Trophoblast cell (in vitro differentiated cells and primary cell): ENCODE data around the gene TFE3.

Experiments used
- DNase-seq, 2 donors: peaks; one replicate each; pipeline ENCODE4 v3.0.0-alpha.2; 2016
- H2AFZ ChIP-seq: 2 replicates; pipeline ENCODE4 v1.6.1; 2013; ENCODE audit warnings: low read length, moderate library complexity, mild to moderate bottlenecking; ENCODE audit not compliant: insufficient read depth, poor library complexity
- H2AK5ac ChIP-seq: 2 replicates; pipeline ENCODE4 v1.6.1; 2013; ENCODE audit warnings: mild to moderate bottlenecking, low read length
- H2BK120ac ChIP-seq: 2 replicates; pipeline ENCODE4 v1.6.1; 2013; ENCODE audit warnings: low read length, mild to moderate bottlenecking, moderate library complexity; ENCODE audit not compliant: insufficient read depth, poor library complexity
- H2BK12ac ChIP-seq: 2 replicates; pipeline ENCODE4 v1.6.1; 2013; ENCODE audit warnings: mild to moderate bottlenecking, low read length, moderate library complexity
- H2BK5ac ChIP-seq: 2 replicates; pipeline ENCODE4 v1.6.1; 2013; ENCODE audit warnings: low read length, low read depth, moderate library complexity, mild to moderate bottlenecking; ENCODE audit not compliant: poor library complexity
- H3K14ac ChIP-seq: 2 replicates; pipeline ENCODE4 v1.6.1; 2013; ENCODE audit warnings: mild to moderate bottlenecking, low read length
- H3K18ac ChIP-seq: 2 replicates; pipeline ENCODE4 v1.6.1; 2013; ENCODE audit warnings: mild to moderate bottlenecking, low read length
- H3K23ac ChIP-seq: 2 replicates; pipeline ENCODE4 v1.6.1; 2013; ENCODE audit warnings: low read length
- H3K27ac ChIP-seq: 2 replicates; pipeline ENCODE4 v1.5.1; 2013; ENCODE audit warnings: low read depth, mild to moderate bottlenecking, inconsistent platforms, low read length, moderate library complexity
- H3K27me3 ChIP-seq: 2 replicates; pipeline ENCODE4 v1.6.1; 2013; ENCODE audit warnings: inconsistent platforms, mild to moderate bottlenecking, low read length, moderate library complexity; ENCODE audit not compliant: insufficient read depth
- H3K36me3 ChIP-seq, 2 experiments: 1 replicate in 1 of 2; 2 replicates in 1 of 2; pipeline ENCODE4 v1.6.1; 2013; ENCODE audit warnings: low read length in 2 of 2, mild to moderate bottlenecking in 2 of 2, moderate library complexity in 1 of 2; ENCODE audit not compliant: insufficient read depth in 2 of 2, control insufficient read depth in 1 of 2
- H3K4ac ChIP-seq: 2 replicates; pipeline ENCODE4 v1.6.1; 2013; ENCODE audit warnings: low read depth, mild to moderate bottlenecking, low read length, moderate library complexity
- H3K4me1 ChIP-seq, 2 experiments: 1 replicate in 1 of 2; 2 replicates in 1 of 2; pipeline ENCODE4 v1.6.1; 2013; ENCODE audit warnings: low read length in 2 of 2, mild to moderate bottlenecking in 2 of 2, moderate library complexity in 1 of 2; ENCODE audit not compliant: insufficient read depth in 2 of 2, control insufficient read depth in 1 of 2
- H3K4me2 ChIP-seq: 2 replicates; pipeline ENCODE4 v1.6.1; 2013; ENCODE audit warnings: inconsistent platforms, mild to moderate bottlenecking, low read length, moderate library complexity
- H3K4me3 ChIP-seq: 2 replicates; pipeline ENCODE4 v1.5.1; 2013; ENCODE audit warnings: mild to moderate bottlenecking, low read depth, low read length, inconsistent platforms
- H3K79me1 ChIP-seq: one replicate; pipeline ENCODE4 v1.6.1; 2013; ENCODE audit warnings: low read length
- H3K79me2 ChIP-seq: 2 replicates; pipeline ENCODE4 v1.6.1; 2013; ENCODE audit warnings: low read length, mild to moderate bottlenecking; ENCODE audit not compliant: control insufficient read depth, insufficient read depth, poor library complexity
- H3K9ac ChIP-seq: 2 replicates; pipeline ENCODE4 v1.6.1; 2013; ENCODE audit warnings: mild to moderate bottlenecking, low read length
- H3K9me3 ChIP-seq: 2 replicates; pipeline ENCODE4 v1.6.1; 2013; ENCODE audit warnings: low read depth, mild to moderate bottlenecking, control low read depth, inconsistent platforms, low read length; ENCODE audit not compliant: insufficient read depth
- H4K12ac ChIP-seq: 2 replicates; pipeline ENCODE4 v1.6.1; 2013; ENCODE audit warnings: low read depth, mild to moderate bottlenecking, low read length, moderate library complexity
- H4K8ac ChIP-seq: 2 replicates; pipeline ENCODE4 v1.6.1; 2013; ENCODE audit warnings: low read depth, mild to moderate bottlenecking, low read length, moderate library complexity
- H4K91ac ChIP-seq: one replicate; pipeline ENCODE4 v1.6.1; 2013; ENCODE audit warnings: low read depth, mild to moderate bottlenecking, low read length, moderate library complexity
- WGBS: extraction: QIAGEN DNeasy Blood & Tissue Kit; methylation state at CpG from one replicate; pipeline ENCODE4 v1.1.7; 2013; ENCODE audit warnings: missing lambda C conversion rate; ENCODE audit not compliant: insufficient read length, insufficient coverage; ENCODE audit errors: extremely low coverage; 5-methylcytosine and 5-hydroxymethylcytosine counted together

The TFE3 gene

GRCh38 chrX:49067285-49068120 is 24.3 kb upstream of the TFE3 start:
- Histone ChIP-seq H3K79me2 (no peaks in the 10 kb centered on the region), H2BK12ac (no peak overlapping the region), H3K4me2 (no peak overlapping the region), H4K91ac (no peak overlapping the region), H4K8ac (no peak overlapping the region), H3K79me1 (no peaks in the 10 kb centered on the region), H3K4ac (no peak overlapping the region), H3K27ac (no peak overlapping the region), H3K4me3 (no peak overlapping the region), H3K9me3 (no peaks in the 10 kb centered on the region), H2AK5ac (no peak overlapping the region), H2AFZ (no peak overlapping the region), H4K12ac (no peak overlapping the region), H3K9ac (no peak overlapping the region), H3K4me1 (no peaks in the 10 kb centered on the region), H3K14ac (no peak overlapping the region), H2BK5ac (no peak overlapping the region), H3K23ac (no peak overlapping the region), H3K36me3 (peaks cover 51 to 60% of the 10 kb centered on the region in 2 experiments), H3K18ac (no peak overlapping the region), H3K27me3 (no peaks in the 10 kb centered on the region), H2BK120ac (no peak overlapping the region)
- DNase-seq: no peak
- no CpG with 5 or more reads among the region's 41 CpGs for WGBS

- H3K79me2 ChIP-seq: no peaks in the 10 kb centered on the region
- H3K9me3 ChIP-seq: no peaks in the 10 kb centered on the region
- no peak overlapping the region for H2BK120ac ChIP-seq
- H2BK12ac ChIP-seq: no peak overlapping the region
- H3K4me2 ChIP-seq: no peak overlapping the region
- H3K4me1 ChIP-seq: no peaks in the 10 kb centered on the region
- no peak overlapping the region for H4K12ac ChIP-seq
- no peak overlapping the region for H3K4ac ChIP-seq
- peaks cover 56 to 62% of the 10 kb centered on the region in 2 experiments for H3K36me3 ChIP-seq
- no peak overlapping the region for H3K4me3 ChIP-seq
- no peaks in the 10 kb centered on the region for H3K27me3 ChIP-seq
- H2BK5ac ChIP-seq: no peak overlapping the region
- no peak overlapping the region for H2AFZ ChIP-seq
- H3K14ac ChIP-seq: no peak overlapping the region
- no peaks in the 10 kb centered on the region for H3K79me1 ChIP-seq
- no peak overlapping the region for H2AK5ac ChIP-seq
- no peak overlapping the region for H3K23ac ChIP-seq
- WGBS: no CpG with 5 or more reads among the region's 9 CpGs
- H3K9ac ChIP-seq: no peak overlapping the region
- H4K8ac ChIP-seq: no peak overlapping the region
- DNase-seq: no peak
- no peak overlapping the region for H3K27ac ChIP-seq
- no peak overlapping the region for H4K91ac ChIP-seq
- H3K18ac ChIP-seq: no peak overlapping the region
These were observed 23.5 kb upstream of the TFE3 start for GRCh38 chrX:49066690-49067089.

- no peak overlapping the region for H4K12ac ChIP-seq
- no peak overlapping the region for H2BK12ac ChIP-seq
- no peaks in the 10 kb centered on the region for H3K79me2 ChIP-seq
- no CpG with 5 or more reads among the region's 2 CpGs for WGBS
- H3K9me3 ChIP-seq: no peaks in the 10 kb centered on the region
- H2BK120ac ChIP-seq: no peak overlapping the region
- no peak overlapping the region for H3K23ac ChIP-seq
- H4K8ac ChIP-seq: no peak overlapping the region
- H2BK5ac ChIP-seq: no peak overlapping the region
- H2AFZ ChIP-seq: no peak overlapping the region
- no peak overlapping the region for H3K14ac ChIP-seq
- no peaks in the 10 kb centered on the region for H3K27me3 ChIP-seq
- no peak overlapping the region for H3K9ac ChIP-seq
- H3K4ac ChIP-seq: no peak overlapping the region
- no peaks in the 10 kb centered on the region for H3K4me1 ChIP-seq
- H3K4me2 ChIP-seq: no peak overlapping the region
- no peak overlapping the region for H3K4me3 ChIP-seq
- H3K36me3 ChIP-seq: peaks cover 57 to 66% of the 10 kb centered on the region in 2 experiments
- H3K18ac ChIP-seq: no peak overlapping the region
- no peak overlapping the region for H4K91ac ChIP-seq
- DNase-seq: no peak
- H2AK5ac ChIP-seq: no peak overlapping the region
- no peaks in the 10 kb centered on the region for H3K79me1 ChIP-seq
- H3K27ac ChIP-seq: no peak overlapping the region
These were observed 23.1 kb upstream of the TFE3 start for GRCh38 chrX:49066278-49066677.

GRCh38 chrX:49064735-49065134 is 21.6 kb upstream of the TFE3 start:
- H2BK120ac ChIP-seq: no peak overlapping the region
- no peak overlapping the region for H3K4me2 ChIP-seq
- no peak overlapping the region for H2AK5ac ChIP-seq
- H3K14ac ChIP-seq: no peak overlapping the region
- H2AFZ ChIP-seq: no peak overlapping the region
- no peak overlapping the region for H3K4ac ChIP-seq
- H3K9ac ChIP-seq: no peak overlapping the region
- no peak overlapping the region for H3K27ac ChIP-seq
- no peaks in the 10 kb centered on the region for H3K9me3 ChIP-seq
- no peaks in the 10 kb centered on the region for H3K27me3 ChIP-seq
- no peak overlapping the region for H2BK12ac ChIP-seq
- H4K12ac ChIP-seq: no peak overlapping the region
- no peak overlapping the region for H2BK5ac ChIP-seq
- H3K23ac ChIP-seq: no peak overlapping the region
- DNase-seq: no peak
- peaks cover 1 to 4% of the 10 kb centered on the region in 2 experiments for H3K4me1 ChIP-seq
- WGBS: no CpG with 5 or more reads among the region's 8 CpGs
- no peaks in the 10 kb centered on the region for H3K79me2 ChIP-seq
- H3K36me3 ChIP-seq: peaks cover 64 to 69% of the 10 kb centered on the region in 2 experiments
- H3K79me1 ChIP-seq: peaks cover under 1% of the 10 kb centered on the region
- H3K18ac ChIP-seq: no peak overlapping the region
- H4K91ac ChIP-seq: no peak overlapping the region
- H3K4me3 ChIP-seq: no peak overlapping the region
- H4K8ac ChIP-seq: no peak overlapping the region
